ENCODE measurements around the gene ZNF8.

- TF ChIP-seq CTCF (IDR thresholded peaks at IDR 0.05) (no peak), POLR2A (IDR thresholded peaks at IDR 0.05) (no peak)
These were observed 13.7 kb upstream of the ZNF8 start for GRCh38 chr19:58265100-58265499.

Data from heart left ventricle (tissue), 13 donors.